A549 (cell line): ENCODE results near the gene S100A1.

Experiments
- CBX8 ChIP-seq: fragments of 200-600 bp; sonication (generic); IDR thresholded peaks from 2 replicates; pipeline ENCODE4 v1.6.1; 2016
- CHD4 ChIP-seq: fragments of 200-600 bp; sonication (generic); IDR thresholded peaks from 2 replicates; pipeline ENCODE4 v1.6.1; 2016; ENCODE audit warnings: antibody characterized with exemption, mild to moderate bottlenecking, borderline replicate concordance
- CTCF ChIP-seq: fragments of >200 bp; sonication (Bioruptor Twin); formaldehyde crosslinking; IDR thresholded peaks from 3 replicates; pipeline ENCODE4 v1.5.1; 2016
- EHMT2 ChIP-seq: fragments of 200-600 bp; sonication (generic); IDR thresholded peaks from 2 replicates; pipeline ENCODE4 v1.6.1; 2016; ENCODE audit warnings: antibody characterized with exemption, low read depth, mild to moderate bottlenecking, moderate library complexity
- ELK1 ChIP-seq: fragments of 150-350 bp; IDR thresholded peaks from 2 replicates; pipeline ENCODE4 v1.6.1; 2014; ENCODE audit warnings: low read depth, mild to moderate bottlenecking, low read length
- HMGXB4 ChIP-seq: fragments of 250-450 bp; sonication (Bioruptor Pico); IDR thresholded peaks from 2 replicates; pipeline ENCODE4 v1.5.0; 2021; ENCODE audit warnings: mild to moderate bottlenecking, moderate library complexity, borderline replicate concordance
- MAZ ChIP-seq: fragments of 150-350 bp; IDR thresholded peaks from 2 replicates; pipeline ENCODE4 v1.6.1; 2014; ENCODE audit warnings: antibody characterized with exemption, low read depth, low read length, borderline replicate concordance
- PBX3 ChIP-seq: IDR thresholded peaks from 2 replicates; pipeline ENCODE4 v1.6.1; 2012
- POLR2A ChIP-seq: IDR thresholded peaks from 2 replicates; pipeline ENCODE4 v1.6.1; 2012; ENCODE audit warnings: mild to moderate bottlenecking, low read length
- POLR2AphosphoS2 ChIP-seq: conservative IDR thresholded peaks from 2 replicates; pipeline ENCODE4 v1.6.1; 2012; ENCODE audit warnings: low read length, improper control_type of control experiment, inconsistent platforms
- REST ChIP-seq: fragments of 200-600 bp; sonication (generic); IDR thresholded peaks from 2 replicates; pipeline ENCODE4 v1.6.1; 2016; ENCODE audit warnings: antibody characterized with exemption, mild to moderate bottlenecking, moderate library complexity
- RFX5 ChIP-seq: fragments of 450-650 bp; IDR thresholded peaks from 2 replicates; pipeline ENCODE4 v1.7.1; 2014; ENCODE audit warnings: antibody characterized with exemption, mild to moderate bottlenecking, moderate library complexity
- TP53 ChIP-seq: fragments of 250-450 bp; sonication (Bioruptor Pico); IDR thresholded peaks from 2 replicates; pipeline ENCODE4 v1.5.0; 2021; ENCODE audit warnings: mild to moderate bottlenecking, moderate library complexity
- USF2 ChIP-seq: fragments of 450-650 bp; IDR thresholded peaks from 2 replicates; pipeline ENCODE4 v1.6.1; 2014; ENCODE audit warnings: antibody characterized with exemption

GRCh38 chr1:153587314-153587713 is 40.9 kb upstream of the S100A1 start:
- TF ChIP-seq POLR2AphosphoS2 (no peak), POLR2A (no peak), MAZ (no peak), CTCF (no peak), TP53 (CRISPR knock-in tag) (no peak), EHMT2 (no peak), REST (no peak), PBX3 (no peak), ELK1 (no peak), HMGXB4 (CRISPR knock-in tag) (no peak), CHD4 (no peak), CBX8 (no peak), USF2 (no peak), RFX5 (no peak)
